Effector memory CD4-positive, alpha-beta T cell (primary cell): ENCODE results near the gene TEX55.
"Not testable (repeated sequence)": the region's sequence is repeated elsewhere in the genome, so short reads cannot be mapped to it uniquely, and the experiment has no call there.

ENCODE experiments used
- DNase-seq, 3 donors: peaks; one replicate each; pipeline ENCODE4 v3.0.0-alpha.2; 2020
- H3K27ac ChIP-seq: 2 replicates; pipeline ENCODE4 v1.7.0; 2013; ENCODE audit warnings: mild to moderate bottlenecking, low read length, moderate library complexity; ENCODE audit not compliant: insufficient read depth, poor library complexity, severe bottlenecking
- H3K27me3 ChIP-seq: replicated peaks from 2 replicates; pipeline ENCODE4 v1.7.0; 2013; ENCODE audit warnings: mild to moderate bottlenecking, low read length; ENCODE audit not compliant: insufficient read depth, control insufficient read depth, poor library complexity, severe bottlenecking
- H3K36me3 ChIP-seq: 2 replicates; pipeline ENCODE4 v1.7.0; 2013; ENCODE audit warnings: mild to moderate bottlenecking, low read length, moderate library complexity; ENCODE audit not compliant: control insufficient read depth, insufficient read depth
- H3K4me1 ChIP-seq: 2 replicates; pipeline ENCODE4 v1.7.0; 2013; ENCODE audit warnings: low read length, mild to moderate bottlenecking; ENCODE audit not compliant: control insufficient read depth, insufficient read depth, poor library complexity, severe bottlenecking
- H3K4me3 ChIP-seq: 2 replicates; pipeline ENCODE4 v1.7.0; 2013; ENCODE audit warnings: low read length, low read depth, mild to moderate bottlenecking; ENCODE audit not compliant: insufficient read depth, poor library complexity, severe bottlenecking
- H3K9me3 ChIP-seq: 2 replicates; pipeline ENCODE4 v1.7.0; 2013; ENCODE audit warnings: mild to moderate bottlenecking, low read length, moderate library complexity; ENCODE audit not compliant: control insufficient read depth

TEX55 gene

DNA sequence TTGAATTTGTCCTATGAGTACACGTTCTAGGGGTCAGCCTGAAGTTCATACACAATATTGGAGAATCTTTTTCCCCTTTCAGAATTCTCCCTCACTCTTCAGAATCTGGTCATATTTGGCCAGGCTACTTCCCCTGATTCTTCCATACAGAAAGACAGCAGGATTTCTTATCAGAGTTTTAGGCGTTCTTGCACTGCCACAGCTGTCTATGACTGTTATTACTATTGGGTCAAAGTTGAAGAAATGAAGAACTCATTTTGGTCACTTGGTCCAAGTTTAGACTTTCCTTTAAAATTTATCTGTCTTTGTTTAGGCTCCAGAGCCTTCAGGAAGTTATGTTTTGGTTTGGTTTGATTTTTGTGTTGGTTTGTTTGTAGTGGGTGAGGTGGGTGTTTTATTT, 12.0 kb downstream of the TEX55 start:
- DNase-seq: no peak
- H3K4me1 ChIP-seq: no peaks in the 10 kb centered on the region
- no peak overlapping the region for H3K27ac ChIP-seq
- H3K36me3 ChIP-seq: no peaks in the 10 kb centered on the region
- H3K9me3 ChIP-seq: no peaks in the 10 kb centered on the region
- no peak overlapping the region for H3K4me3 ChIP-seq
- H3K27me3 ChIP-seq: no peaks in the 10 kb centered on the region

DNA sequence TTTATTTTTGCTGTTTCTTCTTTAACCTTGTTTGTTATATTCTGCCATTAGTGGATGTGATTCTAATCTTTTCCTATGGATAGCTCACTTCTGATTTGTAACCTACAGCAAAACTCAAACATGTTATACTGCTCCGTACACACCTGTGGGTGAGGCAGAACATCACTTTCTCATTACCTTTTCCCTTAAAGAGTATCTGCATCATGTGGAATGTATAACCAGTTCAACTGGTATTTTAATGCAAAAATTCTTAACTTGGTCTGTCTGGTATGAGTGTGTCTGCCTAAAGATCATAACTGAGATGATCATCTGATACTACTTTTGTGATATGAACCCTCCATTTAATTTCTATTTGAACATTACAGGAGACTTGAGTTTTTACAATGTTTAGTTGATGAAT, 14.4 kb downstream of the TEX55 start:
- H3K27me3 ChIP-seq: no peaks in the 10 kb centered on the region
- H3K4me1 ChIP-seq: no peaks in the 10 kb centered on the region
- H3K36me3 ChIP-seq: no peaks in the 10 kb centered on the region
- no peaks in the 10 kb centered on the region for H3K9me3 ChIP-seq
- H3K27ac ChIP-seq: no peak overlapping the region
- no peak for DNase-seq
- no peak overlapping the region for H3K4me3 ChIP-seq

DNA sequence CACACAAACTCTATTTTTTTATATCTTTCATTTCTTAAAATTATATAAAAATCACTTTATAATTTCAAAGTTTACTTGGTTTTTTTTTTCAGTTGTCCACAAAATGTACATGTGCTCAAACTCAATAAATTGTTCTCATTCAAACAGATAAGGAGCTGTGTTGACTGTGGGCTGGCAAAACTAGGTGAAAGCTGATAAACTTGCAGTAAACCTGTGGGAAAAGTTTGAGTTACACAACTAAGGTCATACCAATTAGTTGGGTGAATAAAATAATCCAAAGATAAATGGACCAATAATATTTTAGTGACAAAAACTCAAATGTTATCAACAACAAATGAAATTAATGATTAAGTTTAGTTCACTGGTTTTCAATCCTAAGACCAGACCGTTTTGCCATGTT, 14.8 kb downstream of the TEX55 start:
- Histone ChIP-seq H3K27me3 (no peaks in the 10 kb centered on the region), H3K4me3 (no peak overlapping the region), H3K9me3 (no peaks in the 10 kb centered on the region), H3K27ac (no peak overlapping the region), H3K4me1 (no peaks in the 10 kb centered on the region), H3K36me3 (no peaks in the 10 kb centered on the region)
- no peak for DNase-seq

DNA sequence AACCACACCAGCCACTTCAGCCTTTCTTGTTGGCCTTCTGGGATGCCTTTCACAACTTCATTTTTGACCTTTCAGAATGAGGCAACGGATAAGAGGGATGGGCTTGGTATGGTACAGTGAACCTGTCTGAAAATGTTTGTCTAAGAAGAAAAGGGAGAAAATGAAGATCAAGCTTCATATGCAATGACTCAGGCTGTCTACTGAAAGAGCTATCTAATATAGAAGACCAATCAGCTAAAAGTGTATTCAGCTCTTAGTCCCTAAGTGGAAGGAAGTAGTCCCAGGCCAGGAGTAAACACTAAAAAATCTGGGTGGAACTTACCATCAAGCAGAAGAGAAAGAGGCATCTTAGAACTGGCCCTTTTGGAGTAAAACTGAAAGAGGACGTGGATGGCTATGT, 15.3 kb downstream of the TEX55 start:
- Histone ChIP-seq H3K4me3 (no peak overlapping the region), H3K36me3 (no peaks in the 10 kb centered on the region), H3K27me3 (no peaks in the 10 kb centered on the region), H3K9me3 (no peaks in the 10 kb centered on the region), H3K27ac (no peak overlapping the region), H3K4me1 (no peaks in the 10 kb centered on the region)
- DNase-seq: no peak

DNA sequence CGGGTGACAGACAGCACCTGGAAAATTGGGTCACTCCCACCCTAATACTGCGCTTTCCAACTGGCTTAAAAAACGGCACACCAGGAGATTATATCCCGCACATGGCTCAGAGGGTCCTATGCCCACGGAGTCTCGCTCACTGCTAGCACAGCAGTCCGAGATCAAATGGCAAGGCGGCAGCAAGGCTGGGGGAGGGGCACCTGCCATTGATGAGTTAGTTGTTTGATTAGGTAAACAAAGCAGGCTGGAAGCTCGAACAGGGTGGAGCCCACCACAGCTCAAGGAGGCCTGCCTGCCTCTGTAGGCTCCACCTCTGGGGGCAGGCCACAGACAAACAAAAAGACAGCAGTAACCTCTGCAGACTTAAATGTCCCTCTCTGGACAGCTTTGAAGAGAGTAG, 18.8 kb downstream of the TEX55 start:
- not testable (repeated sequence) for H3K4me3 ChIP-seq, H3K36me3 ChIP-seq, H3K27ac ChIP-seq, DNase-seq, H3K4me1 ChIP-seq, H3K27me3 ChIP-seq, H3K9me3 ChIP-seq

DNA sequence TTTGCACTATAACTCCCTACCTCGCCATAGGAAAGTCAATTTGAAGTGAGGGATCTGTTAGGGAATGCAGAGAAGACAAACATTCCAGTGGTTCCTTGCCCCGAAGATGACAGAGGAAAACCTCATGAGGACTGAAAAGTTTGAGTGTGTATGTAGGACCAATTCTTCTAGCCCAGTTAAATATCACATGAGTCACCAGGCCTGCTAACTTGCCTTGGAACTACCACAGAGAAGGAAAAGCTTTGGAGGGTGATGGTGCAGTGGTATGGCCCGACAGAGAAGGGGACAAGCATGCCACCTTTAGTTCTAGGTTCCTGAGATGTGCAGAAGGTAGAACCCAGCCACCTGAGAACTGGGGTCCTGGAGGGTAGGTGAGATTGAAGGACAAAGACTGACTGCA, 24.9 kb downstream of the TEX55 start:
- no peaks in the 10 kb centered on the region for H3K36me3 ChIP-seq
- H3K27me3 ChIP-seq: no peaks in the 10 kb centered on the region
- H3K27ac ChIP-seq: no peak overlapping the region
- no peak for DNase-seq
- H3K9me3 ChIP-seq: no peaks in the 10 kb centered on the region
- H3K4me3 ChIP-seq: no peak overlapping the region
- H3K4me1 ChIP-seq: no peaks in the 10 kb centered on the region

DNA sequence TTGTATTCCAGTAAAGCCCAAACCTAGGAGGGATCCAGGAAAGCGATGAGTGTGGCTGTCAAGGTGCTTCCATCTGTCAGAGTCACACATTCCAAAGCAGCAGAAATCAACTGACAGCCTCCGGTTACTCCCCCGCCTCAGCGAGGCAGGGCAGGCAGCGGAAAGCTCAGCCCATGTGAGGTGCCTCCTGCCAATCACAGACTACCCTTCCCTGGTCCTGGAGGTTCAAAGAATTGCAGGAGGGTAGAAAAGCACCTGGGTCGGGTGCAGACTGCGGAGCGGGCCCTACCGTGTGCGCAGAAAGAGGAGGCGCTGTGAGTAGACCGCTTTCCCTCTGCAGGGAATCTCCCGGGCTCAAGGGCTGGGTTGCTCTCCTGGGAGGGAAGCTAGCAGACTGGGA, 27.4 kb downstream of the TEX55 start, which contains the start of gene UPK1B:
TSS of gene UPK1B (plus strand) at position 274 of the 400 bp plus-strand sequence. CDS start 13,144 bp downstream, outside the sequence.
- H3K27me3 ChIP-seq: no peaks in the 10 kb centered on the region
- no peaks in the 10 kb centered on the region for H3K4me1 ChIP-seq
- H3K4me3 ChIP-seq: no peak within 1 kb of the TSS
- no peaks in the 10 kb centered on the region for H3K36me3 ChIP-seq
- DNase-seq: no peak
- no peaks in the 10 kb centered on the region for H3K9me3 ChIP-seq
- H3K27ac ChIP-seq: no peak within 1 kb of the TSS

DNA sequence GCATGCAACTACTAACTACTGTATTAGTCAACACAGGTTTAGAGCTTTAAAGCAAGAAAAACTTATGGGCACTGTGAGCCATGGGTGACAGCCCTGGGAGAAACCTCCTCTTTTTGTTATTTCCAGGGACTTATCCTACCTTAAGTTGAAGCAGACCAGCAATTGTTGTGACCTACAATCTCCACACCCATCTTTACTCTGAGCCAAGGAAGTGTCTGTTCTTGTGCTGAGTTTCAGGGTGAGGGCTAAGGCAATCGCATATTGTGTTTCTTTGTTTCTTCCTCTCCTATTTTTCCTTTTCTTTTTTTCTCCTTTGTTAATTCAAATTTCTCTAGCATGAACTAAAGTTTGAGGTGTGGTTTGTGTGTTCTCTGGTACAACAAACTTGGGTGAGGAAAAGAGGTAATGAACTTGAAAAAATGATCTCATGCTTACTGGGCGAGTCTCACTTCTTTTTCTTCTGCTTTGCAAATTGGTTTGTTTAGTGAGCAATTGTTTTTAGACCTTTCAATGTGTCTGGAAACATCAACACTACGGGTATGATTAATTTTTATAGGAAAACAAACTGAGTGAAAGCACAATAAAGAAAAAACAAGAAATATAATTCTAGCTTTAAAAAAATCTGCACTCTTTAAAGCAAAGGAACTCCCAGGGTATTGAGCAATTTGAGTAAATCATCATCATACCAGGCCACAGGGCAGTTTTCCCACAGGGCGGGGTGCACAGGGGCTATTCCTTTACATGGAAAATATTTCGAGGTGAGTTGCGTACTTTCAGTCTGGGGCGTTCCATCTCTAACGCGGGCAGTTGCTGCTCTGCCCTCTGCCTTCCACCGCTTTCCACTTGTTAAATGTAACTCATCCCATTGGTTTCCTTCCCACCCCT, 30.1 kb downstream of the TEX55 start:
- H3K27me3 ChIP-seq: no peaks in the 10 kb centered on the region
- H3K4me1 ChIP-seq: no peaks in the 10 kb centered on the region
- no peak overlapping the region for H3K27ac ChIP-seq
- no peaks in the 10 kb centered on the region for H3K9me3 ChIP-seq
- DNase-seq: no peak
- H3K4me3 ChIP-seq: no peak overlapping the region
- H3K36me3 ChIP-seq: no peaks in the 10 kb centered on the region

DNA sequence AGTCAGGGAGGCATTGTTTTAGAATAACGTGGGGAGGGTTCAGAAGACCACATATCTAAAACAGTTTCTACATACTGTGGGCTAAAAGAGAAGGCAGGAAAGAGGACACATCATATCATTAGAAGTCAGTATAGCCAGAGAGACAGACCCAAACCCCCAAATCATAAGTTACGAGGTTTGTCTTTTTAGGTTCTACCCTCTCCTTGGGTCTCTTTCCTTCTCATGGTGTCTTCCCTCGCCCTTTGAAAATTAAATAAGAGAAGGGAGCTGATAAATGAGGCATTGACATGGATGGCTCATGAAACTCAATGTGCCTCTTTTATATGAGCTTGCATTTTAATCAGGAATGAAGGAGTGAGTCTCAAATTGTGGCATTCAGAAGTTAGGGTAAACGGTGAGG, 30.8 kb downstream of the TEX55 start:
- no peak for DNase-seq
- Histone ChIP-seq H3K9me3 (no peaks in the 10 kb centered on the region), H3K4me1 (no peaks in the 10 kb centered on the region), H3K4me3 (no peak overlapping the region), H3K36me3 (no peaks in the 10 kb centered on the region), H3K27ac (no peak overlapping the region), H3K27me3 (no peaks in the 10 kb centered on the region)

DNA sequence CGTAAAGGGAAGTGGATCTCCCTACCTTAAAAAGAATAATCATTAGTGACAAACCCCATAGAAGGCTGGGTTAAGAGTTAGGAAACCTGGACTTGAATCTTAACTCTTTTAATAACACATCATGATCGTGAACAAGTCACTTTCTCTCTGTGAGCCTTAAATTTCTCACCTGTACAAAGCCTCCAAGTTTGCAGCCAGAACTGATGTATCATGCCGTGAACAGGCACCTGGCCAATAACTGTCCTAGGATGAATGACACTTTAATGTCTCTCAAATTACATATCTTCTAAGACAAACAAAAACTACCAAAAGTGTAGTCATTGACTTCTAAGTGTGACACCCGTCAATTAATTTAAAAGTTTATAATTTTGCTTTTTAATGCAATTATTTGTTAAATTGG, 31.4 kb downstream of the TEX55 start:
- Histone ChIP-seq H3K4me3 (no peak overlapping the region), H3K36me3 (no peaks in the 10 kb centered on the region), H3K27ac (no peak overlapping the region), H3K27me3 (no peaks in the 10 kb centered on the region), H3K4me1 (no peaks in the 10 kb centered on the region), H3K9me3 (no peaks in the 10 kb centered on the region)
- no peak for DNase-seq
